Endothelial cell (in vitro differentiated cells): ENCODE results near the gene LRCOL1. TPM values are rescaled to one million over a fixed set of nuclear protein-coding genes. Genes with fewer than 3 reads are reported as not detected.
A peak's percentile ranks its signal among the peaks of the same experiment; 100 is the strongest.

ENCODE experiments used
- DNase-seq: peaks from one replicate; pipeline ENCODE4 v3.0.0; 2021; ENCODE audit warnings: low spot score
- H3K27ac Mint-ChIP-seq: one replicate; pipeline ENCODE4 v1.8.0; 2021; ENCODE audit warnings: mixed read lengths, inconsistent platforms; ENCODE audit not compliant: unreplicated experiment
- H3K27me3 Mint-ChIP-seq: one replicate; pipeline ENCODE4 v1.8.0; 2021; ENCODE audit warnings: mild to moderate bottlenecking, moderate library complexity, mixed read lengths, inconsistent platforms; ENCODE audit not compliant: unreplicated experiment
- H3K36me3 Mint-ChIP-seq: one replicate; pipeline ENCODE4 v1.8.0; 2021; ENCODE audit warnings: mild to moderate bottlenecking, low read depth, mixed read lengths, inconsistent platforms; ENCODE audit not compliant: unreplicated experiment
- H3K4me1 Mint-ChIP-seq: one replicate; pipeline ENCODE4 v1.8.0; 2021; ENCODE audit warnings: mild to moderate bottlenecking, mixed read lengths, inconsistent platforms; ENCODE audit not compliant: unreplicated experiment
- H3K4me3 Mint-ChIP-seq: one replicate; pipeline ENCODE4 v1.8.0; 2021; ENCODE audit warnings: mild to moderate bottlenecking, mixed read lengths, inconsistent platforms; ENCODE audit not compliant: unreplicated experiment
- H3K9me3 Mint-ChIP-seq: one replicate; pipeline ENCODE4 v1.8.0; 2021; ENCODE audit warnings: mixed read lengths, inconsistent platforms; ENCODE audit not compliant: unreplicated experiment
- CTCF ChIP-seq: fragments of 200-600 bp; sonication (generic); IDR thresholded peaks from one replicate; pipeline ENCODE4 v1.5.0; 2021; ENCODE audit warnings: antibody characterized with exemption; ENCODE audit not compliant: unreplicated experiment
- total RNA-seq: library from RNA; stranded (reverse); fragmentation: NEBNext Ultra II Directional; extraction: Animal tissue kit (Norgen Biotek cat#: 25700); gene quantifications from one replicate; pipeline ENCODE4 v1.2.1, GENCODE V29; 2021; ENCODE audit not compliant: unreplicated experiment

LRCOL1 gene
- total RNA-seq, 1 donor from 2014 or later = not detected

- Mint-ChIP-seq H3K36me3 (peaks cover 4% of the 10 kb centered on the region), H3K4me1 (no peaks in the 10 kb centered on the region), H3K27ac (no peak overlapping the region), H3K27me3 (peaks cover 9% of the 10 kb centered on the region), H3K9me3 (no peaks in the 10 kb centered on the region), H3K4me3 (no peak overlapping the region)
- TF ChIP-seq CTCF = no peak
- no peak for DNase-seq
Measured at GRCh38 chr12:132558042-132558856, 52.1 kb downstream of the LRCOL1 start.

- TF ChIP-seq CTCF = no peak
- H3K27ac Mint-ChIP-seq = no peak overlapping the region
- H3K36me3 Mint-ChIP-seq = peaks cover 3% of the 10 kb centered on the region
- DNase-seq = no peak
- peaks cover 9% of the 10 kb centered on the region for H3K27me3 Mint-ChIP-seq
- H3K4me1 Mint-ChIP-seq = no peaks in the 10 kb centered on the region
- H3K9me3 Mint-ChIP-seq = no peaks in the 10 kb centered on the region
- peak overlapping the region; percentile 68 for H3K4me3 Mint-ChIP-seq
Measured at GRCh38 chr12:132557291-132558015, 52.9 kb downstream of the LRCOL1 start.

GRCh38 chr12:132556801-132557200 is 53.6 kb downstream of the LRCOL1 start:
- DNase-seq = no peak
- H3K9me3 Mint-ChIP-seq = no peaks in the 10 kb centered on the region
- no peaks in the 10 kb centered on the region for H3K4me1 Mint-ChIP-seq
- no peak for TF ChIP-seq CTCF
- H3K36me3 Mint-ChIP-seq = peaks cover 3% of the 10 kb centered on the region
- peak overlapping the region; percentile 68 for H3K4me3 Mint-ChIP-seq
- H3K27me3 Mint-ChIP-seq = peaks cover 11% of the 10 kb centered on the region
- H3K27ac Mint-ChIP-seq = no peak overlapping the region

- no peaks in the 10 kb centered on the region for H3K4me1 Mint-ChIP-seq
- peaks cover 11% of the 10 kb centered on the region for H3K27me3 Mint-ChIP-seq
- no peak for DNase-seq
- peaks cover 3% of the 10 kb centered on the region for H3K36me3 Mint-ChIP-seq
- H3K9me3 Mint-ChIP-seq = no peaks in the 10 kb centered on the region
- TF ChIP-seq CTCF = no peak
- H3K27ac Mint-ChIP-seq = no peak overlapping the region
- no peak overlapping the region for H3K4me3 Mint-ChIP-seq
Measured at GRCh38 chr12:132556216-132556615, 54.2 kb downstream of the LRCOL1 start.

- H3K9me3 Mint-ChIP-seq = no peaks in the 10 kb centered on the region
- no peaks in the 10 kb centered on the region for H3K4me1 Mint-ChIP-seq
- H3K27ac Mint-ChIP-seq = no peak overlapping the region
- H3K27me3 Mint-ChIP-seq = peaks cover 13% of the 10 kb centered on the region
- no peak overlapping the region for H3K4me3 Mint-ChIP-seq
- H3K36me3 Mint-ChIP-seq = peaks cover 3% of the 10 kb centered on the region
- DNase-seq = no peak
- no peak for TF ChIP-seq CTCF
Measured at GRCh38 chr12:132555686-132556085, 54.7 kb downstream of the LRCOL1 start.
